GM11168 (cell line): Measurements from ENCODE around the gene UQCRQ.

ENCODE experiments used
- in situ Hi-C: fragments of 300-500 bp; cut with MboI; formaldehyde crosslinking; loops from one replicate; pipeline ENCODE4 v1.12.0; 2022; ENCODE audit warnings: low sequenced_read_pairs; ENCODE audit not compliant: unreplicated experiment

UQCRQ gene

GRCh38 chr5:132898094-132898493, 31.7 kb downstream of the UQCRQ start:
- in situ Hi-C loops = no loop called here

- in situ Hi-C loops = no loop called here
Observed at GRCh38 chr5:132901036-132901435, 34.6 kb downstream of the UQCRQ start.

- in situ Hi-C loops = no loop called here
Observed at GRCh38 chr5:132901730-132902129, 35.3 kb downstream of the UQCRQ start.

- in situ Hi-C loops = no loop called here
Observed at GRCh38 chr5:132905938-132906337, 39.5 kb downstream of the UQCRQ start.

- in situ Hi-C loops = no loop called here
Observed at GRCh38 chr5:132907161-132907560, 40.7 kb downstream of the UQCRQ start.

- in situ Hi-C loops = no loop called here
Observed at GRCh38 chr5:132909702-132910101, 43.3 kb downstream of the UQCRQ start.

- in situ Hi-C loops = no loop called here
Observed at GRCh38 chr5:132915681-132916080, 49.2 kb downstream of the UQCRQ start.

- in situ Hi-C loops = no loop called here
Observed at GRCh38 chr5:132916086-132916485, 49.6 kb downstream of the UQCRQ start.
